ENCODE data around the gene PCGF3.

- TF ChIP-seq POLR2A (IDR thresholded peaks at IDR 0.05; ENCODE audit: low read length) (peak; percentile 42), GATA1 (IDR thresholded peaks at IDR 0.05; ENCODE audit: low read depth, low read length) (no peak)
Measured at GRCh38 chr4:663438-664428, 41.9 kb upstream of the PCGF3 start.

Data from erythroblast (primary cell).